Measurements from ENCODE around the gene PI4KA. TPM values are rescaled to one million over a fixed set of nuclear protein-coding genes. Genes with fewer than 3 reads are reported as not detected.

PI4KA gene
- total and polyA plus RNA-seq, 4 donors = 19.4 to 47.5 (median 36.3) TPM

DNA sequence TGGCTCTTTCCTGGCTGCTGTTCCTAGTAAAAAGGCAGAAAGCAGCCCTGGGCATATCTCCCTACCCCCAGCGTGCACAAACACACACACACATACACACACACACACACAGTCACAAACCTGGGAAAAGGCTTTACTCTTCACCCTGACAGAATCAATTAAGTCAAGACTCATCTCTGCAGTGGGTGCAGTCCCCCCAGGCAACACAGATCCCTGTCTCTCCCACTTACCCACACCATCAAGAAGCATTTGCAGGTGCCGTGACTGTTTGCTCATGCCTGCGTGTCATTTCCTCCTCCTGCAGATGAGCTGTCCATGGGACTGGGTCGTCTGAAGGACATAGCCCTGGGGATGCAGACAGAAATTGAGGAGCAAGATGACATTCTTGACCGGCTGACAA is 28.8 kb upstream of the PI4KA start:
- TF ChIP-seq FOXA2 (IDR thresholded peaks at IDR 0.05) (no peak), NR2F2 (IDR thresholded peaks at IDR 0.05) (no peak)
- no peak overlapping the region for H3K27ac ChIP-seq (ENCODE audit: low read depth in 1 of 2, low read length in 2 of 2)
- no peaks in the 10 kb centered on the region for H3K27me3 ChIP-seq (ENCODE audit: control insufficient read depth in 4 of 4, insufficient read depth in 4 of 4, low read length in 3 of 4)
- DNase-seq (ENCODE audit: low spot score) = no peak
- H3K4me1 ChIP-seq (ENCODE audit: control insufficient read depth in 4 of 4, insufficient read depth in 4 of 4, low read length in 3 of 4) = peaks cover 6 to 42% (median 37%) of the 10 kb centered on the region in 4 donors
- no peak overlapping the region for H3K4me3 ChIP-seq (ENCODE audit: low read depth in 1 of 3, low read length in 3 of 3)
- 88% methylated on average over 5 of the region's 5 CpGs for WGBS
- peaks cover 5 to 23% (median 15%) of the 10 kb centered on the region in 4 donors for H3K36me3 ChIP-seq (ENCODE audit: control insufficient read depth in 4 of 4, insufficient read depth in 3 of 4, low read depth in 1 of 4, low read length in 3 of 4)
- H3K9ac ChIP-seq (ENCODE audit: low read depth in 1 of 2, low read length in 2 of 2) = no peak overlapping the region
- H3K9me3 ChIP-seq (ENCODE audit: control insufficient read depth in 4 of 4, low read length in 3 of 4) = no peaks in the 10 kb centered on the region

GRCh38 chr22:20885557-20886323 is 27.1 kb upstream of the PI4KA start:
- TF ChIP-seq GABPA (IDR thresholded peaks at IDR 0.05 in 1 of 2, conservative IDR thresholded peaks at IDR 0.05 in 1 of 2) (no peak), FOXA1 (IDR thresholded peaks at IDR 0.05) (no peak), YY1 (IDR thresholded peaks at IDR 0.05) (peak; percentile 63), RAD21 (IDR thresholded peaks at IDR 0.05) (peak; percentile 89 to 90), HNF4G (IDR thresholded peaks at IDR 0.05) (peak; percentile 48), ATF3 (IDR thresholded peaks at IDR 0.05) (peak; percentile 30), ZBTB33 (IDR thresholded peaks at IDR 0.05) (peak; percentile 36), FOXA2 (IDR thresholded peaks at IDR 0.05) (no peak), TAF1 (conservative IDR thresholded peaks at IDR 0.05) (peak; percentile 37), RXRA (IDR thresholded peaks at IDR 0.05) (peak; percentile 79 to 82), CTCF (IDR thresholded peaks at IDR 0.05; ENCODE audit: low read depth, low read length, missing input control) (peak; percentile 85), MAX (IDR thresholded peaks at IDR 0.05) (peak; percentile 74), NR2F2 (IDR thresholded peaks at IDR 0.05) (no peak), SP1 (IDR thresholded peaks at IDR 0.05) (peak; percentile 80), EGR1 (IDR thresholded peaks at IDR 0.05; ENCODE audit: low read depth in 2 of 2) (peak in 1 of 2 donors; percentile 14), JUND (IDR thresholded peaks at IDR 0.05) (no peak), HNF4A (conservative IDR thresholded peaks at IDR 0.05) (peak; percentile 80 to 82)
- TF ChIP-seq, protein P1, sequence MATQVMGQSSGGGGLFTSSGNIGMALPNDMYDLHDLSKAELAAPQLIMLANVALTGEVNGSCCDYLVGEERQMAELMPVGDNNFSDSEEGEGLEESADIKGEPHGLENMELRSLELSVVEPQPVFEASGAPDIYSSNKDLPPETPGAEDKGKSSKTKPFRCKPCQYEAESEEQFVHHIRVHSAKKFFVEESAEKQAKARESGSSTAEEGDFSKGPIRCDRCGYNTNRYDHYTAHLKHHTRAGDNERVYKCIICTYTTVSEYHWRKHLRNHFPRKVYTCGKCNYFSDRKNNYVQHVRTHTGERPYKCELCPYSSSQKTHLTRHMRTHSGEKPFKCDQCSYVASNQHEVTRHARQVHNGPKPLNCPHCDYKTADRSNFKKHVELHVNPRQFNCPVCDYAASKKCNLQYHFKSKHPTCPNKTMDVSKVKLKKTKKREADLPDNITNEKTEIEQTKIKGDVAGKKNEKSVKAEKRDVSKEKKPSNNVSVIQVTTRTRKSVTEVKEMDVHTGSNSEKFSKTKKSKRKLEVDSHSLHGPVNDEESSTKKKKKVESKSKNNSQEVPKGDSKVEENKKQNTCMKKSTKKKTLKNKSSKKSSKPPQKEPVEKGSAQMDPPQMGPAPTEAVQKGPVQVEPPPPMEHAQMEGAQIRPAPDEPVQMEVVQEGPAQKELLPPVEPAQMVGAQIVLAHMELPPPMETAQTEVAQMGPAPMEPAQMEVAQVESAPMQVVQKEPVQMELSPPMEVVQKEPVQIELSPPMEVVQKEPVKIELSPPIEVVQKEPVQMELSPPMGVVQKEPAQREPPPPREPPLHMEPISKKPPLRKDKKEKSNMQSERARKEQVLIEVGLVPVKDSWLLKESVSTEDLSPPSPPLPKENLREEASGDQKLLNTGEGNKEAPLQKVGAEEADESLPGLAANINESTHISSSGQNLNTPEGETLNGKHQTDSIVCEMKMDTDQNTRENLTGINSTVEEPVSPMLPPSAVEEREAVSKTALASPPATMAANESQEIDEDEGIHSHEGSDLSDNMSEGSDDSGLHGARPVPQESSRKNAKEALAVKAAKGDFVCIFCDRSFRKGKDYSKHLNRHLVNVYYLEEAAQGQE (IDR thresholded peaks at IDR 0.05) = no peak
- Histone ChIP-seq H3K27ac (ENCODE audit: low read depth in 1 of 2, low read length in 2 of 2) (peak overlapping the region; percentile 54 to 57), H3K4me3 (ENCODE audit: low read depth in 1 of 3, low read length in 3 of 3) (no peak overlapping the region), H3K4me1 (ENCODE audit: control insufficient read depth in 4 of 4, insufficient read depth in 4 of 4, low read length in 3 of 4) (peaks cover 6 to 42% (median 37%) of the 10 kb centered on the region in 4 donors), H3K36me3 (ENCODE audit: control insufficient read depth in 4 of 4, insufficient read depth in 3 of 4, low read depth in 1 of 4, low read length in 3 of 4) (peaks cover 5 to 33% (median 27%) of the 10 kb centered on the region in 4 donors), H3K9me3 (ENCODE audit: control insufficient read depth in 4 of 4, low read length in 3 of 4) (no peaks in the 10 kb centered on the region), H3K27me3 (ENCODE audit: control insufficient read depth in 4 of 4, insufficient read depth in 4 of 4, low read length in 3 of 4) (no peaks in the 10 kb centered on the region), H3K9ac (ENCODE audit: low read depth in 1 of 2, low read length in 2 of 2) (no peak overlapping the region)
- peak; percentile 83 for DNase-seq (ENCODE audit: low spot score)
- 15% methylated on average over 10 of the region's 10 CpGs for WGBS

Data from liver (tissue), 9 donors.